ENCODE data around the gene RTN4IP1. TPM values are rescaled to one million over a fixed set of nuclear protein-coding genes. Genes with fewer than 3 reads are reported as not detected.
"Not testable (repeated sequence)": the region's sequence is repeated elsewhere in the genome, so short reads cannot be mapped to it uniquely, and the experiment has no call there.

Gene RTN4IP1
- total RNA-seq, 1 donor from 2014 or later, result 9.9 TPM

- no peak for DNase-seq
These were observed 50.0 kb downstream of the RTN4IP1 start for GRCh38 chr6:106579281-106579680.

- DNase-seq, result no peak
These were observed 54.4 kb downstream of the RTN4IP1 start for GRCh38 chr6:106574741-106575458.

GRCh38 chr6:106572875-106573585, 56.3 kb downstream of the RTN4IP1 start:
- DNase-seq, result no peak

- DNase-seq, result no peak
These were observed 56.9 kb downstream of the RTN4IP1 start for GRCh38 chr6:106572436-106572835.

- no peak for DNase-seq
These were observed 59.9 kb downstream of the RTN4IP1 start for GRCh38 chr6:106569428-106569827.

- DNase-seq, result no peak
These were observed 60.8 kb downstream of the RTN4IP1 start for GRCh38 chr6:106568530-106568929.

- DNase-seq, result no peak
These were observed 64.8 kb downstream of the RTN4IP1 start for GRCh38 chr6:106564476-106564875.

GRCh38 chr6:106563614-106564013, 65.7 kb downstream of the RTN4IP1 start:
- DNase-seq, result peak; percentile 30

GRCh38 chr6:106561686-106562405, 67.5 kb downstream of the RTN4IP1 start:
- peak; percentile 35 for DNase-seq

GRCh38 chr6:106560996-106561685, 68.2 kb downstream of the RTN4IP1 start:
- no peak for DNase-seq

GRCh38 chr6:106559659-106560058, 69.6 kb downstream of the RTN4IP1 start:
- DNase-seq, result not testable (repeated sequence)

GRCh38 chr6:106558364-106558763, 70.9 kb downstream of the RTN4IP1 start:
- DNase-seq, result no peak

GRCh38 chr6:106557837-106558236, 71.5 kb downstream of the RTN4IP1 start:
- no peak for DNase-seq

GRCh38 chr6:106556368-106556960, 72.8 kb downstream of the RTN4IP1 start:
- DNase-seq, result no peak

- no peak for DNase-seq
These were observed 73.5 kb downstream of the RTN4IP1 start for GRCh38 chr6:106555767-106556166.

GRCh38 chr6:106553440-106553839, 75.9 kb downstream of the RTN4IP1 start:
- no peak for DNase-seq

GRCh38 chr6:106551155-106551554, 78.1 kb downstream of the RTN4IP1 start:
- DNase-seq, result no peak

GRCh38 chr6:106549521-106549920, 79.8 kb downstream of the RTN4IP1 start:
- DNase-seq, result no peak

- not testable (repeated sequence) for DNase-seq
These were observed 80.3 kb downstream of the RTN4IP1 start for GRCh38 chr6:106548926-106549455.

GRCh38 chr6:106547601-106548453, 81.5 kb downstream of the RTN4IP1 start:
- DNase-seq, result no peak
